Endothelial cell of umbilical vein (primary cell): ENCODE data around the gene NTRK1. TPM values are rescaled to one million over a fixed set of nuclear protein-coding genes. Genes with fewer than 3 reads are reported as not detected.

Experiments used
- BruUV-seq: library from RNA; stranded (reverse); fragments of 400-500 nt; replicated peaks from 2 replicates; lab custom pipeline; 2021; lab: Mats Ljungman, UMichigan
- CTCF ChIA-PET: fragments of 300-600, 350-600 bp; sonication (Branson Sonifier 250); formaldehyde crosslinking; loops from one replicate; lab custom pipeline; 2021; ENCODE audit warnings: antibody characterized with exemption, inconsistent platforms; lab: Charles Lee
- POLR2A ChIA-PET: fragments of 300-600, 350-600 bp; sonication (Branson Sonifier 250); formaldehyde crosslinking; loops from one replicate; lab custom pipeline; 2021; ENCODE audit warnings: antibody characterized with exemption, inconsistent platforms; lab: Charles Lee
- DNase-seq: peaks from one replicate; pipeline ENCODE4 v3.0.0-alpha.2; 2011; ENCODE audit warnings: low read depth, low spot score
- FAIRE-seq: peaks from 2 replicates; lab custom pipeline; 2011; peaks lifted over from hg19 to GRCh38; lab: Jason Lieb, UNC
- H2AFZ ChIP-seq: 2 replicates; pipeline ENCODE4 v1.6.0; 2012; ENCODE audit warnings: low read depth, low read length, control low read depth, inconsistent platforms
- H3K27ac ChIP-seq: 2 replicates; pipeline ENCODE4 v1.5.1; 2011; ENCODE audit warnings: low read depth, mild to moderate bottlenecking, control low read depth, low read length, moderate library complexity; ENCODE audit not compliant: insufficient read depth
- H3K27me3 ChIP-seq, 2 experiments: 2 replicates each; pipeline versions ENCODE4 v1.6.0 to v1.6.1; 2011; ENCODE audit warnings: low read length in 2 of 2, mixed read lengths in 1 of 2; ENCODE audit not compliant: control insufficient read depth in 2 of 2, insufficient read depth in 2 of 2
- H3K36me3 ChIP-seq, 2 experiments: 2 replicates in 1 of 2; 3 replicates in 1 of 2; pipeline ENCODE4 v1.5.1; 2011; ENCODE audit warnings: low read length in 2 of 2, mild to moderate bottlenecking in 1 of 2, moderate library complexity in 1 of 2; ENCODE audit not compliant: control insufficient read depth in 2 of 2, insufficient read depth in 2 of 2; ENCODE audit errors: extremely low read depth in 1 of 2
- H3K4me1 ChIP-seq: 3 replicates; pipeline ENCODE4 v1.5.1; 2011; ENCODE audit warnings: mild to moderate bottlenecking, low read length; ENCODE audit not compliant: control insufficient read depth, insufficient read depth; ENCODE audit errors: extremely low read depth
- H3K4me2 ChIP-seq: 2 replicates; pipeline ENCODE4 v1.6.1; 2011; ENCODE audit warnings: low read length, control low read depth, mixed read lengths; ENCODE audit not compliant: insufficient read depth
- H3K4me3 ChIP-seq, 3 experiments: fragments of 200-600 bp in 1 of 3; sonication (generic), shearing (Covaris generic) in 1 of 3; replicated peaks in 1 of 3; 2 replicates each; pipeline ENCODE4 v1.5.1; 2011 to 2016; ENCODE audit warnings: control low read depth in 3 of 3, low read length in 3 of 3, mild to moderate bottlenecking in 2 of 3, inconsistent platforms in 1 of 3, low read depth in 1 of 3, moderate library complexity in 1 of 3; ENCODE audit not compliant: insufficient read depth in 1 of 3
- H3K79me2 ChIP-seq: 2 replicates; pipeline ENCODE4 v1.6.0; 2012; ENCODE audit warnings: low read length, inconsistent platforms; ENCODE audit not compliant: control insufficient read depth, insufficient read depth
- H3K9ac ChIP-seq: replicated peaks from 2 replicates; pipeline ENCODE3; 2011; ENCODE audit warnings: low read length, control low read depth; ENCODE audit not compliant: insufficient read depth; ENCODE audit errors: extremely low read depth
- H3K9me1 ChIP-seq: replicated peaks from 3 replicates; pipeline ENCODE4 v1.6.0; 2011; ENCODE audit warnings: mild to moderate bottlenecking, low read length; ENCODE audit not compliant: control insufficient read depth, insufficient read depth; ENCODE audit errors: extremely low read depth
- H3K9me3 ChIP-seq: replicated peaks from 2 replicates; pipeline ENCODE4 v1.5.1; 2012; ENCODE audit warnings: low read length, inconsistent platforms; ENCODE audit not compliant: control insufficient read depth, insufficient read depth
- H4K20me1 ChIP-seq: replicated peaks from 2 replicates; pipeline ENCODE3; 2011; ENCODE audit warnings: mild to moderate bottlenecking, low read length; ENCODE audit not compliant: control insufficient read depth, insufficient read depth; ENCODE audit errors: extremely low read depth
- CTCF ChIP-seq, 2 donors: IDR thresholded peaks; 1 replicate in 1 of 2; 2 replicates in 1 of 2; pipeline ENCODE4 v1.5.1; 2011; ENCODE audit warnings: low read length in 2 of 2, mild to moderate bottlenecking in 2 of 2, moderate library complexity in 2 of 2, control low read depth in 1 of 2, inconsistent platforms in 1 of 2, low read depth in 1 of 2; ENCODE audit not compliant: insufficient read depth in 1 of 2; ENCODE audit errors: extremely low read depth in 1 of 2
- EZH2 ChIP-seq: IDR thresholded peaks from 2 replicates; pipeline ENCODE4 v1.6.1; 2012; ENCODE audit warnings: borderline replicate concordance, low read depth, mild to moderate bottlenecking, moderate library complexity, low read length, inconsistent platforms; ENCODE audit not compliant: severe bottlenecking
- FOS ChIP-seq: IDR thresholded peaks from 2 replicates; pipeline ENCODE4 v1.6.1; 2011; ENCODE audit warnings: mild to moderate bottlenecking, low read length, moderate library complexity, borderline replicate concordance; ENCODE audit not compliant: insufficient read depth
- GATA2 ChIP-seq: IDR thresholded peaks from 2 replicates; pipeline ENCODE4 v1.7.0; 2011; ENCODE audit warnings: low read depth, mild to moderate bottlenecking, moderate library complexity, mixed read lengths, low read length; ENCODE audit not compliant: insufficient read length, insufficient read depth
- JUN ChIP-seq: IDR thresholded peaks from 2 replicates; pipeline ENCODE4 v1.6.1; 2011; ENCODE audit warnings: borderline replicate concordance, low read depth; ENCODE audit not compliant: insufficient read length, insufficient read depth
- MAX ChIP-seq: IDR thresholded peaks from 2 replicates; pipeline ENCODE4 v1.6.1; 2011; ENCODE audit not compliant: insufficient read depth, insufficient read length
- MYC ChIP-seq: IDR thresholded peaks from one replicate; pipeline ENCODE4 v1.6.1; 2011; ENCODE audit warnings: mild to moderate bottlenecking, low read depth, low read length
- POLR2A ChIP-seq: IDR thresholded peaks from 2 replicates; pipeline ENCODE4 v1.6.1; 2012; ENCODE audit warnings: low read depth, mild to moderate bottlenecking, control low read depth, low read length
- POLR2AphosphoS5 ChIP-seq: IDR thresholded peaks from 2 replicates; pipeline ENCODE4 v1.6.1; 2012; ENCODE audit warnings: low read depth, mild to moderate bottlenecking, control low read depth, low read length, moderate library complexity; ENCODE audit not compliant: insufficient read depth
- dilution Hi-C: fragments of 300-500 bp; cut with MboI; formaldehyde crosslinking; loops from one replicate; pipeline ENCODE4 v1.15.0; 2019; ENCODE audit warnings: low sequenced_read_pairs; ENCODE audit not compliant: extremely low pct_ligation_motif_present
- intact Hi-C: fragments of 100-400 bp; cut with micrococcal nuclease; formaldehyde crosslinking; loops from one replicate; pipeline ENCODE4 v1.10.0; 2022
- polyA plus RNA-seq, 4 experiments: library from polyadenylated mRNA; depleted of rRNA in 3 of 4; stranded (reverse) in 3 of 4; unstranded in 1 of 4; fragments of >200 nt; gene quantifications; 2 replicates each; pipeline versions ENCODE4 v1.2.1 to v1.2.3, GENCODE V29; 2011 to 2012; ENCODE audit warnings: missing spikeins in 1 of 4
- total RNA-seq: library from RNA; stranded (reverse); gene quantifications from 2 replicates; pipeline ENCODE4 v1.2.3, GENCODE V29; 2021

Gene NTRK1
- total and polyA plus RNA-seq, 2 donors (not counting 3 experiments of a cell fraction or from before 2014, with no cell fraction given): 0.07 TPM; not detected in 1

- H3K4me3 ChIP-seq: peak overlapping the region; percentile 85 to 92 (median 90)
- no peaks in the 10 kb centered on the region for H3K27me3 ChIP-seq
- peaks cover 60% of the 10 kb centered on the region for H3K79me2 ChIP-seq
- no peaks in the 10 kb centered on the region for H3K9me3 ChIP-seq
- peaks cover 53% of the 10 kb centered on the region for H3K4me1 ChIP-seq
- peak overlapping the region; percentile 96 for H3K4me2 ChIP-seq
- TF ChIP-seq POLR2AphosphoS5 (peak; percentile 4), MYC (no peak), POLR2A (peak; percentile 3)
- BruUV-seq: no TSS peak
- H4K20me1 ChIP-seq: no peaks in the 10 kb centered on the region
- peak overlapping the region; percentile 84 for H3K9ac ChIP-seq
- POLR2A ChIA-PET: no interaction called here
- H2AFZ ChIP-seq: no peak overlapping the region
- FAIRE-seq (peak; percentile 85), DNase-seq (peak; percentile 78)
- H3K36me3 ChIP-seq: no peaks in the 10 kb centered on the region
- no peaks in the 10 kb centered on the region for H3K9me1 ChIP-seq
- peak overlapping the region; percentile 95 for H3K27ac ChIP-seq
- dilution Hi-C loops (no loop called here), intact Hi-C loops (loop anchor here (5.0 to 10.0 kb wide), 3 partner anchors 153 to 390 kb away; partner anchors contain the start of genes MEF2D and MRPL24)
- CTCF ChIA-PET: interaction anchor here (1.2 to 8.0 kb wide), 5 partner anchors 15 to 169 kb away, joined by 3 to 312 read pairs (median 3); partner anchors contain the start of gene LRRC71
Observed at GRCh38 chr1:156894711-156895454, 34.2 kb downstream of the NTRK1 start.

GRCh38 chr1:156895455-156895812, 34.8 kb downstream of the NTRK1 start:
- no peak overlapping the region for H2AFZ ChIP-seq
- peak overlapping the region; percentile 85 to 92 (median 90) for H3K4me3 ChIP-seq
- H3K36me3 ChIP-seq: no peaks in the 10 kb centered on the region
- peak overlapping the region; percentile 96 for H3K4me2 ChIP-seq
- POLR2A ChIA-PET: no interaction called here
- H3K27ac ChIP-seq: peak overlapping the region; percentile 95
- dilution Hi-C loops: no loop called here
- no peaks in the 10 kb centered on the region for H3K9me3 ChIP-seq
- FAIRE-seq (peak; percentile 38), DNase-seq (no peak)
- H4K20me1 ChIP-seq: no peaks in the 10 kb centered on the region
- no peaks in the 10 kb centered on the region for H3K27me3 ChIP-seq
- peak overlapping the region; percentile 84 for H3K9ac ChIP-seq
- TF ChIP-seq POLR2AphosphoS5 (no peak), FOS (no peak), JUN (no peak), POLR2A (no peak), MYC (no peak), CTCF (IDR thresholded peaks at IDR 0.05; ENCODE audit: extremely low read depth in 1 of 2, insufficient read depth in 1 of 2, low read depth in 1 of 2, low read length in 2 of 2) (no peak), GATA2 (no peak), EZH2 (no peak), MAX (no peak)
- H3K4me1 ChIP-seq: peaks cover 58% of the 10 kb centered on the region
- intact Hi-C loops: loop anchor here (10.0 kb wide), 1 partner anchor 391 kb away; the partner anchor contains the start of gene MEF2D
- peaks cover 66% of the 10 kb centered on the region for H3K79me2 ChIP-seq
- CTCF ChIA-PET: interaction anchor here (1.2 to 8.0 kb wide), 5 partner anchors 14 to 169 kb away, joined by 3 to 312 read pairs (median 3); partner anchors contain the start of gene LRRC71
- BruUV-seq: no TSS peak
- H3K9me1 ChIP-seq: no peaks in the 10 kb centered on the region
